ENCODE results near the gene TEX13C.

The TEX13C gene

DNA sequence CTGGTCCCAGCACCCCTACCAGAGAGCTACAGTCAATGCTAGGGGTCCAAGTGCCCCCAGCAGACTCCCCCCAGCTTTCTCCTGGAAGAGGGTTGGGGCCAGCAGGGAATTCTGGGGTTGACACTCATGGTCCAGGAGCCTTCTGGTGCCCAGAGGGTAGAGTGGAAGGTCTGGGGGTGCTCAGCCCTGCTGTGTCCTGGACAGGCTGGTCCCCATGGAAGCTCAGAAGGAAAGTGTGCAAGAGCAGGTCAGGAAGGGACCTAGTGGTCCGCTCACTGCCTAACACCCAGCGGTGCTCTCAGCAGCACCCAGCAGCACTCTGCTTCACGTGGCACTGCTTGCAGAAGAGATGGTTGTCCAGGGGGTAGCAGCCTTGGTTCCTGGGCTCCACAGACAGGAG is 6.9 kb downstream of the TEX13C start:
- no peaks in the 10 kb centered on the region for H3K9me2 ChIP-seq (ENCODE audit: low read depth, low read length)
- H4K20me1 ChIP-seq (ENCODE audit: insufficient read depth, low read length) = no peaks in the 10 kb centered on the region
- H3K36me3 ChIP-seq (ENCODE audit: insufficient read depth, low read length) = no peaks in the 10 kb centered on the region
- H2AFZ ChIP-seq (ENCODE audit: low read length) = no peak overlapping the region
- H3K4me1 ChIP-seq (ENCODE audit: insufficient read depth, low read length, severe bottlenecking) = no peaks in the 10 kb centered on the region
- no peak overlapping the region for H3K9ac ChIP-seq (ENCODE audit: low read length)
- no peak overlapping the region for H3K4me3 ChIP-seq (ENCODE audit: low read depth, low read length, poor library complexity, severe bottlenecking)
- TF ChIP-seq, protein P1, sequence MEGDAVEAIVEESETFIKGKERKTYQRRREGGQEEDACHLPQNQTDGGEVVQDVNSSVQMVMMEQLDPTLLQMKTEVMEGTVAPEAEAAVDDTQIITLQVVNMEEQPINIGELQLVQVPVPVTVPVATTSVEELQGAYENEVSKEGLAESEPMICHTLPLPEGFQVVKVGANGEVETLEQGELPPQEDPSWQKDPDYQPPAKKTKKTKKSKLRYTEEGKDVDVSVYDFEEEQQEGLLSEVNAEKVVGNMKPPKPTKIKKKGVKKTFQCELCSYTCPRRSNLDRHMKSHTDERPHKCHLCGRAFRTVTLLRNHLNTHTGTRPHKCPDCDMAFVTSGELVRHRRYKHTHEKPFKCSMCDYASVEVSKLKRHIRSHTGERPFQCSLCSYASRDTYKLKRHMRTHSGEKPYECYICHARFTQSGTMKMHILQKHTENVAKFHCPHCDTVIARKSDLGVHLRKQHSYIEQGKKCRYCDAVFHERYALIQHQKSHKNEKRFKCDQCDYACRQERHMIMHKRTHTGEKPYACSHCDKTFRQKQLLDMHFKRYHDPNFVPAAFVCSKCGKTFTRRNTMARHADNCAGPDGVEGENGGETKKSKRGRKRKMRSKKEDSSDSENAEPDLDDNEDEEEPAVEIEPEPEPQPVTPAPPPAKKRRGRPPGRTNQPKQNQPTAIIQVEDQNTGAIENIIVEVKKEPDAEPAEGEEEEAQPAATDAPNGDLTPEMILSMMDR (IDR thresholded peaks at IDR 0.05; ENCODE audit: low read length) = no peak
- no peak for TF ChIP-seq EZH2 (IDR thresholded peaks at IDR 0.05; ENCODE audit: borderline replicate concordance, low read length)
- no peaks in the 10 kb centered on the region for H3F3A ChIP-seq (ENCODE audit: insufficient read depth, low read length)
- no peak overlapping the region for H3K4me2 ChIP-seq (ENCODE audit: low read length)
- no peaks in the 10 kb centered on the region for H3K9me3 ChIP-seq (ENCODE audit: low read length)
- no peaks in the 10 kb centered on the region for H3K79me2 ChIP-seq (ENCODE audit: insufficient read depth, low read length)
- no peaks in the 10 kb centered on the region for H3K27me3 ChIP-seq (ENCODE audit: insufficient read depth, low read length)
- H3K27ac ChIP-seq (ENCODE audit: low read depth, low read length, poor library complexity, severe bottlenecking) = no peak overlapping the region

DNA sequence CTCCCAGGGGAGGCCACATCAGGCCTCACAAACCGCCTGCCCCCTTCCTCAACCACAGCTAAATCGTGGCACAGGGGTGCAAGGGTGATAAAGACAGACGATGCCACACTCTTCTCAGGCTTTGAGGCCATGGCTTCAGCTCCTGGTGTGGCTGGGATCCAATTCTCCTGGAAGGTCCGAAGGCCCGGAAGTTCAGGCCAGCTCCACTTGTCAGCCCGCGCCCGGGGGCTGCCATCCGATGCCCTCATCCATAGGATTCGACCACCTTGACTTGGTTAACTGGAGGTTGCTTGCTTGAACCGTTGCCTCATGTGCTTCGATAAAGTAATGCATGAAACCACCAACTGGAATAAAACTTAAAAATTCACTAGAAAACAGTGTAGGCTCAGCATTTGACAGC is 8.2 kb downstream of the TEX13C start:
- Histone ChIP-seq H3K79me2 (ENCODE audit: insufficient read depth, low read length) (no peaks in the 10 kb centered on the region), H3K9ac (ENCODE audit: low read length) (no peak overlapping the region), H3F3A (ENCODE audit: insufficient read depth, low read length) (no peaks in the 10 kb centered on the region), H3K4me3 (ENCODE audit: low read depth, low read length, poor library complexity, severe bottlenecking) (no peak overlapping the region), H3K4me2 (ENCODE audit: low read length) (no peak overlapping the region), H4K20me1 (ENCODE audit: insufficient read depth, low read length) (no peaks in the 10 kb centered on the region), H3K27me3 (ENCODE audit: insufficient read depth, low read length) (no peaks in the 10 kb centered on the region), H3K27ac (ENCODE audit: low read depth, low read length, poor library complexity, severe bottlenecking) (no peak overlapping the region), H3K9me3 (ENCODE audit: low read length) (no peaks in the 10 kb centered on the region), H2AFZ (ENCODE audit: low read length) (no peak overlapping the region), H3K9me2 (ENCODE audit: low read depth, low read length) (no peaks in the 10 kb centered on the region), H3K36me3 (ENCODE audit: insufficient read depth, low read length) (no peaks in the 10 kb centered on the region), H3K4me1 (ENCODE audit: insufficient read depth, low read length, severe bottlenecking) (no peaks in the 10 kb centered on the region)
- TF ChIP-seq EZH2 (IDR thresholded peaks at IDR 0.05; ENCODE audit: borderline replicate concordance, low read length) = no peak
- TF ChIP-seq, protein P1 (IDR thresholded peaks at IDR 0.05; ENCODE audit: low read length) = no peak

DNA sequence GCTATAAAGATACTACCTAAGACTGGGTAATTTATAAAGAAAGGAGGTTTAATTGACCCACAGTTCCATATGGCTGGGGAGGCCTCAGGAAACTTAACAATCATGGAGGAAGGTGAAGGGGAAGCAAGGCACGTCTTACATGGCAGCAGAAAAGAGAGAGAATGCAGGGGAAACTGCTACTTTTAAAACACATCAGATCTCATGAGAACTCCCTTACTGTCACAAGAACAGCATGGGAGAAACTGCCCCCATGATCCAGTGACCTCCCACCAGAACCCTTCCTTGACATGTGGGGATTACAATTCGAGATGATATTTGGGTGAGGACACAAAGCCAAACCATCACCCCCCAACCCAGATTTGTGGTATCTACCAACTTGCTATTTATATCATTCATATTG is 13.9 kb downstream of the TEX13C start:
- Histone ChIP-seq H3K9me2 (ENCODE audit: low read depth, low read length) (no peaks in the 10 kb centered on the region), H3K27me3 (ENCODE audit: insufficient read depth, low read length) (no peaks in the 10 kb centered on the region), H3K4me1 (ENCODE audit: insufficient read depth, low read length, severe bottlenecking) (no peaks in the 10 kb centered on the region), H2AFZ (ENCODE audit: low read length) (no peak overlapping the region), H3K9ac (ENCODE audit: low read length) (no peak overlapping the region), H3K4me3 (ENCODE audit: low read depth, low read length, poor library complexity, severe bottlenecking) (no peak overlapping the region), H4K20me1 (ENCODE audit: insufficient read depth, low read length) (no peaks in the 10 kb centered on the region), H3F3A (ENCODE audit: insufficient read depth, low read length) (no peaks in the 10 kb centered on the region), H3K4me2 (ENCODE audit: low read length) (no peak overlapping the region), H3K27ac (ENCODE audit: low read depth, low read length, poor library complexity, severe bottlenecking) (no peak overlapping the region), H3K36me3 (ENCODE audit: insufficient read depth, low read length) (no peaks in the 10 kb centered on the region), H3K79me2 (ENCODE audit: insufficient read depth, low read length) (no peaks in the 10 kb centered on the region), H3K9me3 (ENCODE audit: low read length) (no peaks in the 10 kb centered on the region)
- TF ChIP-seq EZH2 (IDR thresholded peaks at IDR 0.05; ENCODE audit: borderline replicate concordance, low read length) = no peak
- TF ChIP-seq, protein P1 (IDR thresholded peaks at IDR 0.05; ENCODE audit: low read length) = no peak

Measured in OCI-LY1 (cell line).